OCI-LY1 (cell line): ENCODE results near the gene IWS1.

ENCODE experiments used
- EZH2 ChIP-seq: fragments of 200-600 bp; sonication (generic), shearing (Covaris generic); IDR thresholded peaks from 2 replicates; pipeline ENCODE4 v1.8.0; 2017; ENCODE audit warnings: borderline replicate concordance, mixed run types, mild to moderate bottlenecking, antibody characterized with exemption, low read length, moderate library complexity, mixed read lengths
- TF ChIP-seq, protein P1 (sequence below): fragments of 200-600 bp; sonication (generic), shearing (Covaris generic); IDR thresholded peaks from 2 replicates; pipeline ENCODE4 v1.5.1; 2017; ENCODE audit warnings: mild to moderate bottlenecking, antibody characterized with exemption, low read length, moderate library complexity, mixed read lengths

- TF ChIP-seq, protein P1, sequence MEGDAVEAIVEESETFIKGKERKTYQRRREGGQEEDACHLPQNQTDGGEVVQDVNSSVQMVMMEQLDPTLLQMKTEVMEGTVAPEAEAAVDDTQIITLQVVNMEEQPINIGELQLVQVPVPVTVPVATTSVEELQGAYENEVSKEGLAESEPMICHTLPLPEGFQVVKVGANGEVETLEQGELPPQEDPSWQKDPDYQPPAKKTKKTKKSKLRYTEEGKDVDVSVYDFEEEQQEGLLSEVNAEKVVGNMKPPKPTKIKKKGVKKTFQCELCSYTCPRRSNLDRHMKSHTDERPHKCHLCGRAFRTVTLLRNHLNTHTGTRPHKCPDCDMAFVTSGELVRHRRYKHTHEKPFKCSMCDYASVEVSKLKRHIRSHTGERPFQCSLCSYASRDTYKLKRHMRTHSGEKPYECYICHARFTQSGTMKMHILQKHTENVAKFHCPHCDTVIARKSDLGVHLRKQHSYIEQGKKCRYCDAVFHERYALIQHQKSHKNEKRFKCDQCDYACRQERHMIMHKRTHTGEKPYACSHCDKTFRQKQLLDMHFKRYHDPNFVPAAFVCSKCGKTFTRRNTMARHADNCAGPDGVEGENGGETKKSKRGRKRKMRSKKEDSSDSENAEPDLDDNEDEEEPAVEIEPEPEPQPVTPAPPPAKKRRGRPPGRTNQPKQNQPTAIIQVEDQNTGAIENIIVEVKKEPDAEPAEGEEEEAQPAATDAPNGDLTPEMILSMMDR, result no peak
- no peak for TF ChIP-seq EZH2
Observed at GRCh38 chr2:127512362-127512761, 13.9 kb downstream of the IWS1 start.
